HL-60 (cell line): Measurements from ENCODE around the gene PAPPA2.
A peak's percentile ranks its signal among the peaks of the same experiment; 100 is the strongest.

Source experiments
- DNase-seq, 2 experiments: peaks; one replicate each; pipeline ENCODE4 v3.0.0-alpha.2; 2010 to 2020; ENCODE audit warnings: low read depth in 1 of 2, low spot score in 1 of 2
- H3K27ac ChIP-seq: fragments of 250-450 bp; sonication (Bioruptor Pico); replicated peaks from 2 replicates; pipeline ENCODE4 v1.5.1; 2020; ENCODE audit warnings: mild to moderate bottlenecking, moderate library complexity
- H3K27me3 ChIP-seq: fragments of 250-450 bp; sonication (Bioruptor Pico); 2 replicates; pipeline ENCODE4 v1.5.1; 2021; ENCODE audit warnings: mild to moderate bottlenecking, moderate library complexity; ENCODE audit not compliant: insufficient read depth, poor library complexity, severe bottlenecking
- H3K4me3 ChIP-seq: replicated peaks from 2 replicates; pipeline ENCODE4 v1.5.1; 2011; ENCODE audit warnings: mild to moderate bottlenecking, control low read depth, low read length; ENCODE audit not compliant: insufficient read depth
- CTCF ChIP-seq: IDR thresholded peaks from one replicate; pipeline ENCODE4 v1.5.1; 2011; ENCODE audit warnings: low read length, control low read depth, inconsistent platforms; ENCODE audit not compliant: insufficient read depth
- GABPA ChIP-seq: IDR thresholded peaks from 2 replicates; pipeline ENCODE4 v1.6.1; 2012; ENCODE audit warnings: low read depth
- POLR2AphosphoS5 ChIP-seq: IDR thresholded peaks from 2 replicates; pipeline ENCODE4 v1.6.1; 2012; ENCODE audit warnings: low read depth
- REST ChIP-seq: IDR thresholded peaks from 2 replicates; pipeline ENCODE4 v1.6.1; 2012; ENCODE audit warnings: low read depth; ENCODE audit not compliant: insufficient replicate concordance
- SPI1 ChIP-seq: IDR thresholded peaks from 2 replicates; pipeline ENCODE4 v1.6.1; 2012; ENCODE audit warnings: low read depth, mild to moderate bottlenecking, borderline replicate concordance

Gene PAPPA2

GRCh38 chr1:176579087-176579486 lies 116.1 kb downstream of the PAPPA2 start:
- peak; percentile 68 for TF ChIP-seq SPI1
- no peak for TF ChIP-seq CTCF
- TF ChIP-seq GABPA, result no peak
- Histone ChIP-seq H3K27me3 (peaks cover 6% of the 10 kb centered on the region), H3K4me3 (no peak overlapping the region), H3K27ac (no peak overlapping the region)
- no peak for DNase-seq

- Histone ChIP-seq H3K4me3 (no peak overlapping the region), H3K27ac (no peak overlapping the region), H3K27me3 (no peaks in the 10 kb centered on the region)
- no peak for TF ChIP-seq SPI1
- no peak for TF ChIP-seq REST
- no peak for TF ChIP-seq POLR2AphosphoS5
- no peak for TF ChIP-seq CTCF
- TF ChIP-seq GABPA, result no peak
- DNase-seq, result no peak
These were observed 132.2 kb downstream of the PAPPA2 start for GRCh38 chr1:176595217-176595616.

GRCh38 chr1:176601348-176601747 lies 138.4 kb downstream of the PAPPA2 start:
- no peaks in the 10 kb centered on the region for H3K27me3 ChIP-seq
- TF ChIP-seq REST, result no peak
- DNase-seq, result no peak
- H3K4me3 ChIP-seq, result no peak overlapping the region
- no peak overlapping the region for H3K27ac ChIP-seq

- DNase-seq, result no peak
- Histone ChIP-seq H3K27me3 (peaks cover 3% of the 10 kb centered on the region), H3K27ac (no peak overlapping the region), H3K4me3 (no peak overlapping the region)
- TF ChIP-seq REST (no peak), SPI1 (no peak), POLR2AphosphoS5 (no peak), GABPA (no peak), CTCF (no peak)
These were observed 139.5 kb downstream of the PAPPA2 start for GRCh38 chr1:176602388-176603004.
